Smooth muscle cell (in vitro differentiated cells): ENCODE measurements around the gene LHX3. TPM values are rescaled to one million over a fixed set of nuclear protein-coding genes. Genes with fewer than 3 reads are reported as not detected.

ENCODE experiments used
- DNase-seq: peaks from one replicate; lab custom pipeline; 2025; ENCODE audit not compliant: unreplicated experiment; lab: John Stamatoyannopoulos, UW
- H2AFZ ChIP-seq: fragments of 200-600 bp; sonication (generic); 2 replicates; pipeline ENCODE4 v1.6.0; 2016; ENCODE audit warnings: antibody characterized with exemption, low read depth, mild to moderate bottlenecking
- H3F3A ChIP-seq: fragments of 200-600 bp; sonication (generic); 2 replicates; pipeline ENCODE4 v1.6.0; 2017; ENCODE audit warnings: antibody characterized with exemption, low read depth
- H3K27ac ChIP-seq: fragments of 200-600 bp; sonication (generic); 2 replicates; pipeline ENCODE4 v1.5.1; 2016; ENCODE audit warnings: low read depth, mild to moderate bottlenecking
- H3K27me3 ChIP-seq: fragments of 200-600 bp; sonication (generic); 2 replicates; pipeline ENCODE4 v1.6.1; 2016; ENCODE audit warnings: low read depth, mild to moderate bottlenecking
- H3K36me3 ChIP-seq: fragments of 200-600 bp; sonication (generic); 2 replicates; pipeline ENCODE4 v1.5.1; 2016; ENCODE audit warnings: low read depth
- H3K4me1 ChIP-seq: fragments of 200-600 bp; sonication (generic); 2 replicates; pipeline ENCODE4 v1.5.1; 2016; ENCODE audit warnings: low read depth
- H3K4me2 ChIP-seq: fragments of 200-600 bp; sonication (generic); 2 replicates; pipeline ENCODE4 v1.6.0; 2016; ENCODE audit warnings: mild to moderate bottlenecking
- H3K4me3 ChIP-seq: fragments of 200-600 bp; sonication (generic); 2 replicates; pipeline ENCODE4 v1.5.1; 2016; ENCODE audit warnings: mild to moderate bottlenecking
- H3K79me2 ChIP-seq: fragments of 200-600 bp; sonication (generic); 2 replicates; pipeline ENCODE4 v1.6.0; 2016; ENCODE audit warnings: low read depth, mild to moderate bottlenecking
- H3K9ac ChIP-seq: fragments of 200-600 bp; sonication (generic); 2 replicates; pipeline ENCODE4 v1.6.0; 2016; ENCODE audit warnings: low read depth
- H3K9me3 ChIP-seq: fragments of 200-600 bp; sonication (generic); replicated peaks from 2 replicates; pipeline ENCODE4 v1.5.1; 2016; ENCODE audit warnings: low read depth
- H4K20me1 ChIP-seq: fragments of 200-600 bp; sonication (generic); 2 replicates; pipeline ENCODE4 v1.6.0; 2016; ENCODE audit warnings: low read depth
- WGBS: methylation state at CpG from one replicate; pipeline ENCODE4 v1.1.7; 2016; ENCODE audit warnings: low lambda C conversion rate; 5-methylcytosine and 5-hydroxymethylcytosine counted together
- polyA plus RNA-seq: library from polyadenylated mRNA; unstranded; fragments of >200 nt; fragmentation: Nextera tagmentation; extraction: Ambion mirVana; gene quantifications from 2 replicates; pipeline ENCODE4 v1.2.1, GENCODE V29; 2016
- total RNA-seq: library from RNA; depleted of rRNA; stranded (reverse); fragments of >200 nt; gene quantifications from 2 replicates; pipeline ENCODE4 v1.2.3, GENCODE V29; 2014
- TF ChIP-seq, protein P1 (sequence below): fragments of 200-600 bp; sonication (generic); IDR thresholded peaks from 2 replicates; pipeline ENCODE4 v1.5.1; 2017; ENCODE audit warnings: borderline replicate concordance, mild to moderate bottlenecking, antibody characterized with exemption; ENCODE audit not compliant: insufficient read depth, poor library complexity, severe bottlenecking

LHX3 gene
- total and polyA plus RNA-seq, 2 experiments from 2014 or later: not detected

DNA sequence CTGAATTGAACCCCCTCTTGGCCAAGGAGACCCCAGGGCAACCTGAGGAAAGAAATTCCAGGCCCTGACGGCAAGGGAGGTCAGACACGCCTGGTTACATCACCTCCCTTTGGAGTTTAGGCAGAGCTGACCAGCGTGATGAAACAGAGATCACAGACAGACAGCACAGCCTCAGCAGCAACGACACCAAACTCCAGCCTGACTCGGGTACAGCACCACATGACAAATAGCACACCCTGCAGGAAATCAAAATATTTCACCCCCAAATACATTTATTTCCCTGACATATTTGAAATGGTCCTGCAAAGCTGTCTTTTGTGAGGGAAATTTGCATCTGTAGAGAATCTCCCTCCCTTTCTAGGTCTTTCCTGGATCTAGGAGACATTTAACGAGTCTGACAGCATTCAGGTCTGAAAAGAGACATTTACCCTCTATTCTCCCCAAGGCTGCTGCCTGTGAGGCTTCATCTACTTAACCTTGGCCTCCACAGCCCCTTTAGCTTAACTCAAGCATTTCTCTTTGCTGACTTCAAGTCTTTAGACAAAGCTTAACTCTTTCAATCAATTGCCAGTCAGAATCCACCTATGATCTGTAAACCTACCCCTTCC, 38.1 kb upstream of the LHX3 start:
- H3K4me2 ChIP-seq: no peak overlapping the region
- no peaks in the 10 kb centered on the region for H3K27me3 ChIP-seq
- H3K4me3 ChIP-seq: no peak overlapping the region
- peaks cover 9% of the 10 kb centered on the region for H3K79me2 ChIP-seq
- no peak overlapping the region for H3K9ac ChIP-seq
- WGBS: 58% methylated on average over 6 of the region's 6 CpGs
- H4K20me1 ChIP-seq: peaks cover 63% of the 10 kb centered on the region
- TF ChIP-seq, protein P1, sequence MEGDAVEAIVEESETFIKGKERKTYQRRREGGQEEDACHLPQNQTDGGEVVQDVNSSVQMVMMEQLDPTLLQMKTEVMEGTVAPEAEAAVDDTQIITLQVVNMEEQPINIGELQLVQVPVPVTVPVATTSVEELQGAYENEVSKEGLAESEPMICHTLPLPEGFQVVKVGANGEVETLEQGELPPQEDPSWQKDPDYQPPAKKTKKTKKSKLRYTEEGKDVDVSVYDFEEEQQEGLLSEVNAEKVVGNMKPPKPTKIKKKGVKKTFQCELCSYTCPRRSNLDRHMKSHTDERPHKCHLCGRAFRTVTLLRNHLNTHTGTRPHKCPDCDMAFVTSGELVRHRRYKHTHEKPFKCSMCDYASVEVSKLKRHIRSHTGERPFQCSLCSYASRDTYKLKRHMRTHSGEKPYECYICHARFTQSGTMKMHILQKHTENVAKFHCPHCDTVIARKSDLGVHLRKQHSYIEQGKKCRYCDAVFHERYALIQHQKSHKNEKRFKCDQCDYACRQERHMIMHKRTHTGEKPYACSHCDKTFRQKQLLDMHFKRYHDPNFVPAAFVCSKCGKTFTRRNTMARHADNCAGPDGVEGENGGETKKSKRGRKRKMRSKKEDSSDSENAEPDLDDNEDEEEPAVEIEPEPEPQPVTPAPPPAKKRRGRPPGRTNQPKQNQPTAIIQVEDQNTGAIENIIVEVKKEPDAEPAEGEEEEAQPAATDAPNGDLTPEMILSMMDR: no peak
- H3F3A ChIP-seq: no peaks in the 10 kb centered on the region
- peaks cover 16% of the 10 kb centered on the region for H3K4me1 ChIP-seq
- H3K27ac ChIP-seq: no peak overlapping the region
- H2AFZ ChIP-seq: no peak overlapping the region
- DNase-seq: no peak
- no peaks in the 10 kb centered on the region for H3K36me3 ChIP-seq
- H3K9me3 ChIP-seq: no peaks in the 10 kb centered on the region

DNA sequence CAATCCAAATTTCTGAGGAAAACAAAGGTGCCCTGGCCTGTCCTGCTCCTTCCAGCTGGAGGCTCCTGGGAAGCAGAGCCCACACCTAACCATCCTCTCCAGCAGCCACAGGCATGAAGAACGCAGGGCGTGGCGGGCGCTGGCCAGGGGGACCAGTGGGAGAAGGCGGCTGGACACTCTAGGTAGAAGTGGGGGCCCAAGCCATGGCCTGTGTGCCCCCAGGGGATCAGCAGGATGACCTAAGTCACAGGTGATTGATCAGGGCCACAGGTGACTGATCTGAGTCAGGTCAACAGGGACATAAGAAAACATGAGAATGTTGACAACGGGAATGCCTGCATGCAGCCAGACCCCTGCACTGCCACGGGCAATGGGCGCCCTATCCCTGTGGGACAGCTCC, 37.3 kb upstream of the LHX3 start:
- H2AFZ ChIP-seq: no peak overlapping the region
- DNase-seq: no peak
- no peaks in the 10 kb centered on the region for H3K27me3 ChIP-seq
- WGBS: 98% methylated on average over 8 of the region's 8 CpGs
- H3K4me3 ChIP-seq: no peak overlapping the region
- H3K36me3 ChIP-seq: no peaks in the 10 kb centered on the region
- H3K27ac ChIP-seq: no peak overlapping the region
- H3K4me2 ChIP-seq: no peak overlapping the region
- H4K20me1 ChIP-seq: peaks cover 71% of the 10 kb centered on the region
- no peaks in the 10 kb centered on the region for H3K9me3 ChIP-seq
- H3F3A ChIP-seq: no peaks in the 10 kb centered on the region
- peaks cover 16% of the 10 kb centered on the region for H3K4me1 ChIP-seq
- H3K79me2 ChIP-seq: peaks cover 9% of the 10 kb centered on the region
- H3K9ac ChIP-seq: no peak overlapping the region
- TF ChIP-seq, protein P1: no peak

DNA sequence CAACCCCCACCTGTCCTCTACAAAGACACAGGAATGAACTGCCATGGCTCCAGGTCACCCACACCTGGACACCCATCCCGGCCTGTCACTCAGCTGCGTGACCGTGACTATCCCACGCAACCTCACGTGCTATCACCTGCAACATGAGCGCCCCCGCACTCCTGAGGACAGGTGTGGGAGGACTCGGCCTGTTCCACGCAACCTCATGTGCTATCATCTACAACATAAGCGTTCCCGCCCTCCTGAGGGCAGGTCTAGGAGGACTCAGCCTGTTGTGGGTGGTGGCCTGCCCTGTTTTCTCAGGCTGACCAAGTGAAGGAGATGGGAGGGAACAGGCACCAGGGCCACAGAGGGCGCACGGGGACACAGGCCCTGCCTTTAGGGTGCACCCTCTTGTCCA, 36.6 kb upstream of the LHX3 start:
- Histone ChIP-seq H3K27me3 (no peaks in the 10 kb centered on the region), H2AFZ (no peak overlapping the region), H3F3A (no peaks in the 10 kb centered on the region), H3K79me2 (peaks cover 9% of the 10 kb centered on the region), H3K4me1 (peaks cover 16% of the 10 kb centered on the region), H3K27ac (no peak overlapping the region), H3K4me2 (no peak overlapping the region), H3K4me3 (no peak overlapping the region), H3K9ac (no peak overlapping the region), H3K9me3 (no peaks in the 10 kb centered on the region), H4K20me1 (peaks cover 76% of the 10 kb centered on the region), H3K36me3 (no peaks in the 10 kb centered on the region)
- DNase-seq: no peak
- 98% methylated on average over 13 of the region's 13 CpGs for WGBS
- TF ChIP-seq, protein P1: no peak

DNA sequence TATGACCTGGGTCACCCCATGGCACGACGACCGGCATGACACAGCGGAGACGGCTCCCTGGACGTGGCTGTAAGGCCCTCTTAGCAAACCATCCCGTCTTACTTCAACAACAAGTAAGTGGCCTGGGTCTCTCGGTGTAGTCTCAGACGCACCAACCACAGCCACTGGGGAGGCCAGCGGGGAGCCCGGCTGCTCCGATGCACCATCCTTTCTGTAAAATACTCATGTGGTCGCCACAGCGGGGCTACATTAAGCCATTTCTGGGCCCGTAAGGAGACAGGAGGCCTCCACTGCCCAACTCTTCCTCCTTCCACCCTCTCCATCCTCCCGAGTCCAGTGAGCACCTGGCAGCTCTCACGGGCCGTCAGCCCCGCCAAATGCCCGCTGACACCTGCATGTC, 36.0 kb upstream of the LHX3 start:
- Histone ChIP-seq H3F3A (no peaks in the 10 kb centered on the region), H3K79me2 (peaks cover 9% of the 10 kb centered on the region), H3K4me1 (peaks cover 14% of the 10 kb centered on the region), H3K9ac (no peak overlapping the region), H4K20me1 (peaks cover 82% of the 10 kb centered on the region), H3K4me3 (no peak overlapping the region), H3K36me3 (no peaks in the 10 kb centered on the region), H3K4me2 (no peak overlapping the region), H3K27me3 (no peaks in the 10 kb centered on the region), H3K9me3 (no peaks in the 10 kb centered on the region), H3K27ac (no peak overlapping the region), H2AFZ (no peak overlapping the region)
- TF ChIP-seq, protein P1: no peak
- DNase-seq: no peak
- WGBS: 97% methylated on average over 20 of the region's 20 CpGs
